PC-3 (cell line): ENCODE results near the gene MRM2. TPM values are rescaled to one million over a fixed set of nuclear protein-coding genes. Genes with fewer than 3 reads are reported as not detected.

Source experiments
- ATAC-seq: fragments of 200-7000 bp; cut with Tn5 transposase; 2 replicates; pipeline ENCODE4 v1.9.1; 2020; ENCODE audit warnings: mild to moderate bottlenecking, moderate library complexity
- BruUV-seq: library from RNA; stranded (reverse); fragments of 400-500 nt; replicated peaks from 2 replicates; lab custom pipeline; 2021; lab: Mats Ljungman, UMichigan
- CTCF ChIA-PET: fragments of 300-600 bp; sonication (Branson Sonifier 250); formaldehyde crosslinking; loops from one replicate; lab custom pipeline; 2022; ENCODE audit warnings: antibody characterized with exemption; lab: Charles Lee
- POLR2A ChIA-PET: fragments of 300-600 bp; sonication (Branson Sonifier 250); formaldehyde crosslinking; loops from one replicate; lab custom pipeline; 2022; ENCODE audit warnings: antibody characterized with exemption; ENCODE audit not compliant: unreplicated experiment; lab: Charles Lee
- DNase-seq: peaks from one replicate; pipeline ENCODE4 v3.0.0-alpha.2; 2015
- H2AFZ ChIP-seq: fragments of 300-600 bp; sonication (generic); 2 replicates; pipeline ENCODE4 v1.6.0; 2016; ENCODE audit warnings: antibody characterized with exemption, low read length
- H3F3A ChIP-seq: fragments of 300-600 bp; sonication (generic); one replicate; pipeline ENCODE4 v1.6.0; 2017; ENCODE audit warnings: antibody characterized with exemption, low read length, control low read depth, mild to moderate bottlenecking; ENCODE audit not compliant: unreplicated experiment
- H3K27ac ChIP-seq: fragments of 300-600 bp; sonication (generic); 2 replicates; pipeline ENCODE4 v1.5.1; 2016; ENCODE audit warnings: mild to moderate bottlenecking, low read length
- H3K27me3 ChIP-seq: fragments of 300-600 bp; sonication (generic); 2 replicates; pipeline ENCODE4 v1.6.1; 2016; ENCODE audit warnings: low read length, mixed read lengths
- H3K36me3 ChIP-seq: fragments of 300-600 bp; sonication (generic); 2 replicates; pipeline ENCODE4 v1.6.1; 2016; ENCODE audit warnings: low read depth, mixed run types, low read length, mixed read lengths
- H3K4me1 ChIP-seq: fragments of 300-600 bp; sonication (generic); 2 replicates; pipeline ENCODE4 v1.5.1; 2016; ENCODE audit warnings: low read length; ENCODE audit not compliant: insufficient read depth
- H3K4me2 ChIP-seq: fragments of 300-600 bp; sonication (generic); 2 replicates; pipeline ENCODE4 v1.6.0; 2016; ENCODE audit warnings: low read length
- H3K4me3 ChIP-seq: fragments of 300-600 bp; sonication (generic); 2 replicates; pipeline ENCODE4 v1.5.1; 2016; ENCODE audit warnings: mild to moderate bottlenecking, low read length, mixed read lengths
- H3K79me2 ChIP-seq: fragments of 300-600 bp; sonication (generic); 2 replicates; pipeline ENCODE4 v1.6.1; 2017; ENCODE audit warnings: low read length, mixed read lengths
- H3K9ac ChIP-seq: fragments of 300-600 bp; sonication (generic); 2 replicates; pipeline ENCODE4 v1.6.0; 2016; ENCODE audit warnings: mild to moderate bottlenecking, low read length
- H3K9me2 ChIP-seq: fragments of 300-600 bp; sonication (generic); replicated peaks from 2 replicates; pipeline ENCODE4 v1.6.1; 2016; ENCODE audit warnings: mixed run types, low read length, mixed read lengths
- H3K9me3 ChIP-seq: fragments of 300-600 bp; sonication (generic); 2 replicates; pipeline ENCODE4 v1.6.1; 2016; ENCODE audit warnings: low read length, mixed read lengths
- H4K20me1 ChIP-seq: fragments of 300-600 bp; sonication (generic); 2 replicates; pipeline ENCODE4 v1.6.1; 2016; ENCODE audit warnings: low read length, mixed read lengths
- CTCF ChIP-seq: fragments of 300-600 bp; sonication (generic); conservative IDR thresholded peaks from 2 replicates; pipeline ENCODE4 v1.5.1; 2017; ENCODE audit warnings: antibody characterized with exemption, low read depth, mild to moderate bottlenecking, low read length
- EZH2 ChIP-seq: fragments of 300-600 bp; sonication (generic); IDR thresholded peaks from one replicate; pipeline ENCODE4 v1.6.1; 2017; ENCODE audit warnings: antibody characterized with exemption, mild to moderate bottlenecking, low read length; ENCODE audit not compliant: unreplicated experiment
- EZH2phosphoT487 ChIP-seq: fragments of 300-600 bp; sonication (generic); IDR thresholded peaks from 2 replicates; pipeline ENCODE4 v1.6.1; 2018; ENCODE audit warnings: mild to moderate bottlenecking, antibody characterized with exemption, low read length, borderline replicate concordance
- intact Hi-C: fragments of 100-400 bp; cut with micrococcal nuclease; formaldehyde crosslinking; loops from 2 replicates; pipeline ENCODE4 v1.9.0; 2023
- total RNA-seq: library from RNA; depleted of rRNA; stranded (reverse); fragments of >200 nt; gene quantifications from 2 replicates; pipeline ENCODE4 v1.2.3, GENCODE V29; 2014

Gene MRM2
- total RNA-seq, 1 experiment from 2014 or later, result 42.6 TPM

GRCh38 chr7:2244404-2244995, 2.5 kb upstream of the MRM2 start:
- no peaks in the 10 kb centered on the region for H3F3A ChIP-seq
- H3K9me3 ChIP-seq, result no peaks in the 10 kb centered on the region
- H2AFZ ChIP-seq, result no peak overlapping the region
- no peak overlapping the region for H3K9ac ChIP-seq
- no peak for TF ChIP-seq CTCF
- TF ChIP-seq EZH2phosphoT487, result no peak
- no peak for TF ChIP-seq EZH2
- no peak overlapping the region for H3K4me3 ChIP-seq
- no peaks in the 10 kb centered on the region for H3K27me3 ChIP-seq
- peaks cover 31% of the 10 kb centered on the region for H3K4me1 ChIP-seq
- no peaks in the 10 kb centered on the region for H3K9me2 ChIP-seq
- intact Hi-C loops, result no loop called here
- CTCF ChIA-PET, result no interaction called here
- POLR2A ChIA-PET, result no interaction called here
- no peak overlapping the region for H3K27ac ChIP-seq
- H3K79me2 ChIP-seq, result peaks cover 33% of the 10 kb centered on the region
- no peak for DNase-seq
- H3K36me3 ChIP-seq, result peaks cover 3% of the 10 kb centered on the region
- H4K20me1 ChIP-seq, result no peaks in the 10 kb centered on the region
- no peak overlapping the region for H3K4me2 ChIP-seq
- BruUV-seq, result no TSS peak
- ATAC-seq, result no peak

- H3K4me2 ChIP-seq, result peak overlapping the region; percentile 93
- H3K79me2 ChIP-seq, result peaks cover 35% of the 10 kb centered on the region
- H4K20me1 ChIP-seq, result no peaks in the 10 kb centered on the region
- intact Hi-C loops, result no loop called here
- H3K4me1 ChIP-seq, result peaks cover 21% of the 10 kb centered on the region
- POLR2A ChIA-PET, result no interaction called here
- H3K36me3 ChIP-seq, result peaks cover 9% of the 10 kb centered on the region
- DNase-seq, result no peak
- H3F3A ChIP-seq, result no peaks in the 10 kb centered on the region
- no peak for ATAC-seq
- H3K4me3 ChIP-seq, result no peak overlapping the region; the same call in 1 of the 2 replicates
- no peak overlapping the region for H2AFZ ChIP-seq
- no peaks in the 10 kb centered on the region for H3K9me2 ChIP-seq
- no TSS peak for BruUV-seq
- no peak overlapping the region for H3K9ac ChIP-seq
- H3K9me3 ChIP-seq, result no peaks in the 10 kb centered on the region
- H3K27ac ChIP-seq, result no peak overlapping the region
- TF ChIP-seq EZH2phosphoT487 (no peak), EZH2 (no peak), CTCF (no peak)
- H3K27me3 ChIP-seq, result no peaks in the 10 kb centered on the region
- CTCF ChIA-PET, result no interaction called here
Observed at GRCh38 chr7:2243458-2243857, 1.5 kb upstream of the MRM2 start.
